VCaP (cell line): ENCODE measurements around the gene NELL1.

ENCODE experiments used
- H3K27ac ChIP-seq: fragments of 450-650 bp; 2 replicates; pipeline ENCODE4 v1.5.1; 2017
- TF ChIP-seq, protein P1 (sequence below): fragments of 450-650 bp; conservative IDR thresholded peaks from 2 replicates; pipeline ENCODE4 v1.5.1; 2017; ENCODE audit warnings: mild to moderate bottlenecking, moderate library complexity

Gene NELL1

DNA sequence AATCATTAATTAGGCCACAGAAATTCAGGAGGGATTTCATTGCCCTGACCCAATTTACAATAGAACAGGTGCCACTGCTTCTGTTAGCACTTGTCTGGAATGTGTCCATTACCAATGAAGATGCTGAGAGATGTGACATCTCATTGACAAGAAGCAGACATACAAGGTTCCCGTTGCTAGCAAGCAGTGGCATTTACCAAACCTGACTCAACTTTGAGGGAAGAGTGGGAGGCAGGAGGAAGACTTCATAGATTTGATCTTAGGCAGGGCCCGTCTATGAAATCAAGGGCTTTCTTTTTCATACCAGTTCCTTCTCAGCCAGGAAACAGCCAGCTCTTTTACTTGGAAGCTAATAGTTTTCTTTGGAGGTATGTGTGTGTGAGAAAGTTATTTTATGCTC is 280.2 kb downstream of the NELL1 start:
- TF ChIP-seq, protein P1, sequence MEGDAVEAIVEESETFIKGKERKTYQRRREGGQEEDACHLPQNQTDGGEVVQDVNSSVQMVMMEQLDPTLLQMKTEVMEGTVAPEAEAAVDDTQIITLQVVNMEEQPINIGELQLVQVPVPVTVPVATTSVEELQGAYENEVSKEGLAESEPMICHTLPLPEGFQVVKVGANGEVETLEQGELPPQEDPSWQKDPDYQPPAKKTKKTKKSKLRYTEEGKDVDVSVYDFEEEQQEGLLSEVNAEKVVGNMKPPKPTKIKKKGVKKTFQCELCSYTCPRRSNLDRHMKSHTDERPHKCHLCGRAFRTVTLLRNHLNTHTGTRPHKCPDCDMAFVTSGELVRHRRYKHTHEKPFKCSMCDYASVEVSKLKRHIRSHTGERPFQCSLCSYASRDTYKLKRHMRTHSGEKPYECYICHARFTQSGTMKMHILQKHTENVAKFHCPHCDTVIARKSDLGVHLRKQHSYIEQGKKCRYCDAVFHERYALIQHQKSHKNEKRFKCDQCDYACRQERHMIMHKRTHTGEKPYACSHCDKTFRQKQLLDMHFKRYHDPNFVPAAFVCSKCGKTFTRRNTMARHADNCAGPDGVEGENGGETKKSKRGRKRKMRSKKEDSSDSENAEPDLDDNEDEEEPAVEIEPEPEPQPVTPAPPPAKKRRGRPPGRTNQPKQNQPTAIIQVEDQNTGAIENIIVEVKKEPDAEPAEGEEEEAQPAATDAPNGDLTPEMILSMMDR, result no peak
- no peak overlapping the region for H3K27ac ChIP-seq

DNA sequence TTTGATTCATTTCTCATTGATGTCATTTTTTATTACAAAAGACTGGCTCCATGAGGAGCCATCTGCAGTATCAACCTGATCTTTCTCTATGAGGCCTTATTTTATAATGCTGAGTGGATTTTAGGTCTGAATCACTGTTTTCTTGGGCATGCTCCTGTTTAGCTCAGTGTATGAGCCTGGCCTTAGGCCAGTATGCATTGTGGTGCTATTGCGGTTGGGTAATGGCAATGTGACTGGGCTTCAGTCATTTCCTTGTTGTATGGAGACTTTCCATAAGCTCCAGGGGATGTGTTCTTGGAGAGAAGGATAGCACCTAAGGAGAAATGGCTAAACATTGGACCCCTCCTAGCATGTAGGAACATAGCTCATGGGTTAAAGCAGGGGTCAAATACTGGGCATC is 293.2 kb downstream of the NELL1 start:
- TF ChIP-seq, protein P1, result no peak

DNA sequence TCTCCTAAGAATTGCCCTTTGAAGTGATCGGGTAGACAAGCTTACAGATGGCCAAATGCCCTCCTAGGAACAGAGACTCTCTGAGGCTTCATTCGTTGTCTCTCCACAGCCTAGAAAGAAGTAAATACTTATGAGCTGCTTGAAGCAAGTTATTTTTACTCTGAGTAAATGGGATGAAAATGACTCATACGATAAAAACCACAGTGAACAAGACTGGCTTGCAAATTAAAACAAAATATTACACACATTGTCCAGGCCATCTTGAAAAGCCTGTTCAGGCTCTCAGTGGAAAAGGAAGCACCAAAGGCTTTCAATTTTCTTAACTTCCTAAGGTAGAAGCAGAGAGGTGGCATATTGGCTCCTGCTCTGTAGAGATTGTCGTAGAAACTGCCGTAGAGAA is 294.2 kb downstream of the NELL1 start:
- TF ChIP-seq, protein P1, result no peak
- no peak overlapping the region for H3K27ac ChIP-seq

More for the DNA sequence above, 293.2 kb downstream of the NELL1 start:
- no peak overlapping the region for H3K27ac ChIP-seq

DNA sequence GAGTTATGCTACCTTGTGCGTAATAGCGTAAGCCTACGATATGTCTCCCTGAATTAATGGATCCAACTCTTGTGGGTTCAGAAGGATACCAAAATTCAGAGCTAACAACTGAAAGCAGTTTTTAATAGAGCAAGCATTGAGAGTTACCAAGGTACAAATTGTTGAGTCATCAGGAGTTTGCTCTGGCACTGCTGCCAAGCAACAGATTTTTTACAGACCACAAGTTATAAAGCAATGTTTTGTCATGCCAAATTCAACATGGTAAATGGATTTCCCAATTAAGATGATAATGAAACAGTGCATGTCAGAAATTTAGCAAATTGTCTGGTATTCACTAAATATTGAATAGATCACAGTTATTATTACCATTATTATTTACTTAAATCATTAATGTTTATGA is 295.6 kb downstream of the NELL1 start:
- TF ChIP-seq, protein P1, result no peak
- H3K27ac ChIP-seq, result no peak overlapping the region

DNA sequence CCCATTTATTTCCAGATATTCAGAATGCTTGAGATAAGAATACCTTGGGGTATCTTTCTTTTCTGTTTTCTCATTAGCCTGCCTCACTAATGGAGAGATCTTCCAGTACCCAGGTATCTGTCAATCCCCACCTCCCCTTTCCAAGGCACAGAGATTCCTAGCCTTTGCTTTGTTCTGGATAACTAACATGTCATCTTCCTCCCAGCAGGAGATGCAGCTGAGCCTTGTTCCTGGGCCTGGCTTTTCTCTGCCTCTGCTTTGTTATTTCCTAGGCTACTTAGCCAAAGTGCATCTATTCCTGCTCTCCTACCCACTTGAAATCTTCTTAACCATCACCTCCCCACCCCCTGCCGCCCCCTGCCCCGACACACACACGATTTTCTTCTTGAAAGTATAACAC is 297.1 kb downstream of the NELL1 start:
- TF ChIP-seq, protein P1, result no peak
- H3K27ac ChIP-seq, result no peak overlapping the region

DNA sequence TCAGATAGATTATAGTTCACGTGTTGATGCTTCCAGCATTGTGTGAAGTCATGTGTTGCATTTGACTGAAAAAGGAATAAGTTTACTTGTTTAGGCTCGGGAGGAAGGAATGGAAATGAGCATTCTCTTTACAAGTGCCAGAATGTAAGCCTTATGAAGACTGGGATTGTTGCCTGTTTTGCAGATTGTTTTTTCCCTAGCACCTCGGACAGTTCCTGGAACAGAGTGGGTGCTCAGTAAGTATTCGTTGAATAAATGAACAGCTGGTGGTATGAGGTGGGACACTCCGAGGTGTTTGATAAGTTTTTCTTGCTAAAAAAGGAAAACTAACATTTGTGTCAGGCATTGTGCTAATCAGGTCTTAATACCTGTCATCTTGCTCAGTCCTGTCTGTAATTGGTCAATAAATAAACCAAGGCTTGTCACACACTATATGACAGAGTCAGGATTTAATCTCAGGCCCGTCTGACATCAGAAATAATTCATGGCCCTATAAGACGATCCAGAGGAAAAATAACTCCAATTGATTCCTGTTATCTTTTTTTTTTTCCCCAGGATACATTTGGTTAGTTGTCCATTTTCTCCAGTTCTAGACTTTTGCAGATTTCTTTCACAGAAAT is 304.7 kb downstream of the NELL1 start:
- H3K27ac ChIP-seq, result no peak overlapping the region
- TF ChIP-seq, protein P1, result no peak

DNA sequence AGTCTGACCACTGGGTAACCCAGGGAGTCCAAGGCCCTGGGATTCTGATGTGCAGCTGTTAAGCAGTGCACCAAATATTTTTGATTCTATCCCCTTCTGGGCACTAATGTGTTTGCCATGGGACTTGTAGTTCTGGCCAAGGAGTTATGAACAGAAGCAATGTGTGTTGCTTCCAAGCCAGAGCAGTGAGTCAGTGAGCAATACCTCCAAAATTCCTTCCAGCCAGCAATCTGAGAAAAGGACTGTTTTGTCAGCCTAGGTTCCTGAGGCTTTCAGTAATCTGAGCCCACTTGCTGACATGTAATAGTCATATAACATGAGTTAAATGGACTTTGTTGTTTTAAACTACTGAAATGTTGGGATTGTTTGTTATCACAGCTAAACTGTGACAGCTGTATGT is 311.4 kb downstream of the NELL1 start:
- no peak overlapping the region for H3K27ac ChIP-seq
- TF ChIP-seq, protein P1, result no peak
